Mesodermal cell (in vitro differentiated cells): Measurements from ENCODE around the gene SVIL.

Source experiments
- H3K27ac ChIP-seq: 2 replicates; pipeline ENCODE4 v1.7.0; 2013; ENCODE audit warnings: mild to moderate bottlenecking, low read depth, low read length, moderate library complexity; ENCODE audit not compliant: severe bottlenecking
- H3K36me3 ChIP-seq: 2 replicates; pipeline ENCODE4 v1.7.1; 2013; ENCODE audit warnings: mild to moderate bottlenecking, low read length, moderate library complexity; ENCODE audit not compliant: control insufficient read depth, insufficient read depth
- H3K4me1 ChIP-seq: one replicate; pipeline ENCODE4 v1.7.1; 2013; ENCODE audit warnings: mild to moderate bottlenecking, low read length; ENCODE audit not compliant: insufficient read depth, control insufficient read depth, poor library complexity, severe bottlenecking
- H3K4me3 ChIP-seq: 2 replicates; pipeline ENCODE4 v1.7.0; 2013; ENCODE audit warnings: low read length, control low read depth, mild to moderate bottlenecking; ENCODE audit not compliant: insufficient read depth, poor library complexity, severe bottlenecking; ENCODE audit errors: extremely low read depth
- H3K9me3 ChIP-seq: 2 replicates; pipeline ENCODE4 v1.7.1; 2013; ENCODE audit warnings: mild to moderate bottlenecking, low read length, moderate library complexity; ENCODE audit not compliant: control insufficient read depth
- WGBS, 2 experiments: methylation state at CpG; one replicate each; pipeline ENCODE4 v1.1.5; 2013; ENCODE audit warnings: missing lambda C conversion rate in 2 of 2; ENCODE audit not compliant: insufficient coverage in 2 of 2; 5-methylcytosine and 5-hydroxymethylcytosine counted together

SVIL gene

GRCh38 chr10:29532256-29532878, 102.4 kb downstream of the SVIL start:
- no peak overlapping the region for H3K4me3 ChIP-seq
- WGBS, 2 experiments, result 96 to 97% methylated on average over 18 to 19 of the region's 19 CpGs
- H3K4me1 ChIP-seq, result peaks cover 29% of the 10 kb centered on the region
- no peak overlapping the region for H3K27ac ChIP-seq
- H3K9me3 ChIP-seq, result no peaks in the 10 kb centered on the region
- H3K36me3 ChIP-seq, result peaks cover 64% of the 10 kb centered on the region

DNA sequence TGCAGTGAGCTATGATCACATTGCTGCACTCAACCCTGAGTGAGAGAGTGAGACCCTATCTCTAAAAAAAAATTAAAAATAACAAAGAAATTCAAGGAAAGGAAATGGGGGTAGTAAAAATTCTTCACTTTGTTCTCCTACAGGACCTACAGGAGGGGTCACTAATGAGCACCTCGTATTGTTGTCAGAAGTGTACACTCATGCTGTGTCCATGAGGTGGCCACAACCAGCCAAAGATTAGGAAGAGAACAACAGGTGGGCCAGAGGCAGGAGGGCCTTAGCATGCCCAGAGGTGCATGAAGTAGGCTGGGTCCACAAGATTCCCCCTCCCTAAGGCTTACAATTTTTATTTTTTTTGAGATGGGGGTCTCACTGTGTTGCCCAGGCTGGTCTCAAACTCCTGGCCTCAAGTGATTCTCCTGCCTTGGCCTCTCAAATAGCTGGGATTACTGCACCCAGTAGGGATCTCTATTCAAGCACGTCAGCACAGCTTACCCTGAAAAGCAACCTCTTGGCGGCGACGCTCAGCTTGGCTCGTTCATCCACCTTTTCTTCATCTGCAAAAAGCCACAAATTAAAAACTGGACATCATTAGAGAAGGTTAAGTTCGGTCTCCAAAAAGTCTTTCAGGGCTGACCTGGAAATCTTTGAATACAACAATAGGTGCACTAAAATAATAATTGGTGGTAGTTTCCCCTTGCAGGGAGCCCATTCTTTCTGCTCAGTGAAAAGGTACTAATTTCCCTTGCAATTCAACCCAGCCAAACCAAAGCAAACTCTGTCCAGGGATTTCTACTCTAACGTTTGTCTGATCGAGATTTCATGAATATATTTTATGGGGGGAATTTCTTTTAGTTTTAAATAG, 104.4 kb downstream of the SVIL start:
- Histone ChIP-seq H3K4me1 (peaks cover 16% of the 10 kb centered on the region), H3K27ac (no peak overlapping the region), H3K9me3 (no peaks in the 10 kb centered on the region), H3K4me3 (no peak overlapping the region), H3K36me3 (peaks cover 80% of the 10 kb centered on the region)
- WGBS, 2 experiments, result 86 to 93% methylated on average over 6 to 7 of the region's 9 CpGs

GRCh38 chr10:29529146-29529545, 105.6 kb downstream of the SVIL start:
- WGBS, 2 experiments, result 93% methylated on average over 2 of the region's 6 CpGs; no CpG with 5 or more reads in 1 of the 2 experiments

GRCh38 chr10:29525762-29526161, 109.0 kb downstream of the SVIL start:
- Histone ChIP-seq H3K27ac (no peak overlapping the region), H3K4me3 (no peak overlapping the region), H3K9me3 (no peaks in the 10 kb centered on the region), H3K36me3 (peaks cover 88% of the 10 kb centered on the region), H3K4me1 (no peaks in the 10 kb centered on the region)
- 93 to 98% methylated on average over 3 to 4 of the region's 7 CpGs for WGBS, 2 experiments

More at GRCh38 chr10:29529146-29529545, 105.6 kb downstream of the SVIL start:
- Histone ChIP-seq H3K27ac (no peak overlapping the region), H3K4me1 (peaks cover 4% of the 10 kb centered on the region), H3K36me3 (peaks cover 87% of the 10 kb centered on the region), H3K4me3 (no peak overlapping the region), H3K9me3 (no peaks in the 10 kb centered on the region)

DNA sequence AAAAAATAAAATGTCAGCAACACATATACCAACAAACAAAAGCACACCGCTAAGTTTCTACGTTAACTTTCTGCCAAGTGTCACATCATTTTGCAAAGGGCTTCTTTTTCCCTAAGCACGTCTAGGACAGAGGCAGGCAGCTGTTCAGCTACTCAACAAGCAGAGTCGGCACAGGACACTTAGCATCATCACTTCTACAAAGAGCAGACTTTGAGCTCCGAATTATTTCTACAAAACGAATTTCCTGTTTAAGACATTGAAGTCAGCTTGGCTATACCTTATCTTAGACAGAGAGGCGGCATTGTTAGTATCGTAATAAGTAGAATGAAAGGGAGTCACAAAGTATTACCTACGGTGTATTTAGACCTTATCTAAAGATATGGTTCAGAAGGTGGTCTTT, 110.1 kb downstream of the SVIL start:
- Histone ChIP-seq H3K4me1 (no peaks in the 10 kb centered on the region), H3K36me3 (peaks cover 88% of the 10 kb centered on the region), H3K4me3 (no peak overlapping the region), H3K27ac (no peak overlapping the region), H3K9me3 (no peaks in the 10 kb centered on the region)
- 96 to 99% methylated on average over 7 to 8 of the region's 9 CpGs for WGBS, 2 experiments

DNA sequence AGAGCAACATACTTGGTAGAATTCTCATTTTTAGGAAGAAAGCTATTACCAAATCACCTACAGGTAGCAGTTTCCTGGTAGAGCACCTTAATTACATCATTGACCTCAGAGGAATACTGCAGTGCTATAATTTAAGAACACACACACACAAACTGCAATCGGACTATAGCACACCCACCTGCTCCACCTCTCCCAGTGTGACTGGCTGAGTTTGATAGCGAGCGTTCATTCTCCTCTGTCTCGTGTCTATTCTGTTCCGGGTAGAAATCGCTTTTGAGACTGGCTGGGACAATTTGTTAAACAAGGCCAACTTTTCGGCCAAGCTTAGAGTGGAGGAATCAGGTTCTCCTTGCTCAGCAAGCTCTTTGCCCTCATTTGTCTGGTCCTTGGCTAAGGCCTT, 110.5 kb downstream of the SVIL start:
- Histone ChIP-seq H3K27ac (no peak overlapping the region), H3K4me3 (no peak overlapping the region), H3K9me3 (no peaks in the 10 kb centered on the region), H3K4me1 (no peaks in the 10 kb centered on the region), H3K36me3 (peaks cover 87% of the 10 kb centered on the region)
- 95 to 96% methylated on average over 5 to 7 of the region's 7 CpGs for whole genome bisulfite sequencing, 2 experiments

DNA sequence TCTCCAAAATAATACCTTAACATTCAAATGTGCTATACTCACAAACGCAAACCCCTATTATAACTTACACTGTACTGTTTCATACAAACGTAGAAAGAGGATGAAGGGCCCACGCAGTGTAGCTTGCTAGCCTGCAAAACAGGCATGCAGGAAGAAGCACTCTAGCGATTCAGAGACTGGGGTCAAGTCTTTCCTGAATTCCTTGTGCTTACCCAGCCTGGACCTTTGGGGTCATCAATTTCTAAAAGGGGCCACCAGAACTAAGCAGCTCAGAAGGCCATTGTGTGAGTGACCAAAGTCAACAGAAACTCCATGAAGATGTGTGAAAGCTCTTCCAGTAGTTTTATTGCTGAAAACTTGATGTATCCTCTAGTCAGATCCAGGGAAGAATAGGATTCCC, 111.9 kb downstream of the SVIL start:
- Histone ChIP-seq H3K4me3 (no peak overlapping the region), H3K27ac (peak overlapping the region; percentile 30), H3K36me3 (peaks cover 90% of the 10 kb centered on the region), H3K4me1 (no peaks in the 10 kb centered on the region), H3K9me3 (no peaks in the 10 kb centered on the region)
- 90 to 100% methylated on average over 4 of the region's 4 CpGs for WGBS, 2 experiments

DNA sequence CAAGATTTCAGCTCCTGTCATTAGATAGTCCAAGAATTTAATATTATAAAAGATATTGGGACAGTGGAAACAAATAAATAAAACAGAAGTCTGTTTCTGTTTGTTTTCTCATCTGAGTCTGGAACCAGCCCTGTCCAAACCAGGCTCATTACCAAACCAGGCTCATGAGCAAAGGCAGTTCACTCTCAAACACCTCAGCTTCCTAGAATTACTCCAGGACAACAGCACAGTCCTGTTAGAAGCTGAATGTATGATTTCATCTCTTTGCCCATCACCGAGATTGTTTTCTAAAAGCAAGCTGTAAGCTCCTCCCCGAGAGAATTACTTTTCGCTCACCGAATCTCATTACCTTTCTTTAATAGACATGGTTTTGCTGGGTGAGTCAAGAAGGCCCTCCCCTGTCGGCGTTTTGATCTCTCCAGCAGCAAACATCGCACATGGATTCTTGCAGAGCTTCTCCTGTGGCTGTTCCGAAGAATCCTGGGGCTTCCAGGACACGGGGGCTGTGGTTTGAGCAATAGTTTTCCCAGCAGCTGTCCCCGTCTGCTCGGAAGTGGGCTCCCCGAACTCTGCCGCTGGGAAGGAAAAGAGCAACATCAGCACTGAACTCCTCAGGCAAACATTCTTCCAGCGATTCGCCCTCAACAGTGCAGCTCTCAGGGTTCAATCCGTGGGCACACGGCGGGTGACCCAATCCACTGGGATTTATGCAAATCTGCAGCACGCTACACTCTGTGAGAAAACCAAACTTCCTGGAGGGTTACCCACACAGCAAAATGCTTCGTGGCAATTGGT, 112.5 kb downstream of the SVIL start:
- no peak overlapping the region for H3K4me3 ChIP-seq
- H3K9me3 ChIP-seq, result no peaks in the 10 kb centered on the region
- H3K4me1 ChIP-seq, result no peaks in the 10 kb centered on the region
- H3K27ac ChIP-seq, result peak overlapping the region; percentile 30
- WGBS, 2 experiments, result 95% methylated on average over 17 to 20 of the region's 20 CpGs
- peaks cover 93% of the 10 kb centered on the region for H3K36me3 ChIP-seq

GRCh38 chr10:29519659-29520058, 115.1 kb downstream of the SVIL start:
- Histone ChIP-seq H3K4me1 (no peaks in the 10 kb centered on the region), H3K27ac (no peak overlapping the region), H3K36me3 (peaks cover 85% of the 10 kb centered on the region), H3K9me3 (no peaks in the 10 kb centered on the region), H3K4me3 (no peak overlapping the region)
- WGBS, 2 experiments, result 100% methylated on average over 1 of the region's 3 CpGs; no CpG with 5 or more reads in 1 of the 2 experiments

DNA sequence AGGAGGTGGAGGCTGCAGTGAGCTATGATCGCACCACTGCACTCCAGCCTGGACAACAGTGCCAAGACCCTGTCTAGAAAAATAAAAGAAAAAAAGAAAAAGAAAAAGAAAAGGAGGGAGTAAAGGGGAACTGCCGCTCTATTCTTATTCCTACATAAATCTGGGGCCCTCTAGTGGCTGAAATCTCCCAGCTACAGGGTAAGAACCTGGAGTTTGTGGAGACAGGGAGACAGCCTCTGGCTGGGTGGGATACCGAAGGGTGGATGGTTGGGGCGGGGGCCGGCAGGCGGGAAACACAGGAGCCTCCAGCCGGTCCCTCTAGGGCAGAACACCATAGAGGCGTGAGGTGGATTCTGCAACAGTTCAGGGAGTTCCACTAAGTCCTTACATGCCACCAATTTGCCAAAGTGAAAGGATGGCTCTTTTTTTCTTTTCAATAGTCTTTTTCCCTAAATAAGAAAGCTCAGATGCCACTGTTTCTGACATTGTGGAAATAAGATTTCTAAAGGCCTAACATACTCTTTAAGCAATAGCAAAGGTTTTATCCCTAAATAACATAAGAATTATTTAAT, 117.3 kb downstream of the SVIL start:
- Histone ChIP-seq H3K4me3 (no peak overlapping the region), H3K4me1 (no peaks in the 10 kb centered on the region), H3K9me3 (no peaks in the 10 kb centered on the region), H3K36me3 (peaks cover 78% of the 10 kb centered on the region), H3K27ac (no peak overlapping the region)
- 52 to 53% methylated on average over 5 of the region's 8 CpGs for WGBS, 2 experiments
